Suppressor macrophage treated with lipopolysaccharide for 4 hours (primary cell): Measurements from ENCODE around the gene RLN3.

Experiments used
- DNase-seq: peaks from one replicate; pipeline ENCODE4 v3.0.0-alpha.2; 2020

RLN3 gene, protein sequence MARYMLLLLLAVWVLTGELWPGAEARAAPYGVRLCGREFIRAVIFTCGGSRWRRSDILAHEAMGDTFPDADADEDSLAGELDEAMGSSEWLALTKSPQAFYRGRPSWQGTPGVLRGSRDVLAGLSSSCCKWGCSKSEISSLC

DNA sequence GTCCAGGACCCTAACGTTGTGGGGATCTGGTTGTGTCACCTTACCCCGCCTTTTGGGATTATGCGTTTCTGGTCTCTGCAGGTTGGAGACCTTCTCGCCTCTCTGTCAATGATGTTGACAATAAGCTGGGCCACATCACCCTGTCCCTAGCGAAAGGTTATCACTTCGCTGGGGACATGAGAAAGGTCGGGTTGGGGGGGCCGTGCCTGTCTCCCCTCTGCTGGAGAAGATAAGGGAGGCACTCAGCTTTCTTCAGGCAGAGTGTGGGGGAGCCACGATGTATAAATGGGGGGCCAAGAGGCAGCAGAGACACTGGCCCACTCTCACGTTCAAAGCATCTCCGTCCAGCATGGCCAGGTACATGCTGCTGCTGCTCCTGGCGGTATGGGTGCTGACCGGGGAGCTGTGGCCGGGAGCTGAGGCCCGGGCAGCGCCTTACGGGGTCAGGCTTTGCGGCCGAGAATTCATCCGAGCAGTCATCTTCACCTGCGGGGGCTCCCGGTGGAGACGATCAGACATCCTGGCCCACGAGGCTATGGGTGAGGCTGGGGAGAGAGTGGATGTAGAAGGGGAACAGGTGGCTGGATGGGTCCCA lies at the start of gene RLN3:
RLN3 (plus strand) TSS at position 293 of the 595 bp plus-strand sequence; CDS start at position 350, 57 bp downstream.
- DNase-seq = no peak

DNA sequence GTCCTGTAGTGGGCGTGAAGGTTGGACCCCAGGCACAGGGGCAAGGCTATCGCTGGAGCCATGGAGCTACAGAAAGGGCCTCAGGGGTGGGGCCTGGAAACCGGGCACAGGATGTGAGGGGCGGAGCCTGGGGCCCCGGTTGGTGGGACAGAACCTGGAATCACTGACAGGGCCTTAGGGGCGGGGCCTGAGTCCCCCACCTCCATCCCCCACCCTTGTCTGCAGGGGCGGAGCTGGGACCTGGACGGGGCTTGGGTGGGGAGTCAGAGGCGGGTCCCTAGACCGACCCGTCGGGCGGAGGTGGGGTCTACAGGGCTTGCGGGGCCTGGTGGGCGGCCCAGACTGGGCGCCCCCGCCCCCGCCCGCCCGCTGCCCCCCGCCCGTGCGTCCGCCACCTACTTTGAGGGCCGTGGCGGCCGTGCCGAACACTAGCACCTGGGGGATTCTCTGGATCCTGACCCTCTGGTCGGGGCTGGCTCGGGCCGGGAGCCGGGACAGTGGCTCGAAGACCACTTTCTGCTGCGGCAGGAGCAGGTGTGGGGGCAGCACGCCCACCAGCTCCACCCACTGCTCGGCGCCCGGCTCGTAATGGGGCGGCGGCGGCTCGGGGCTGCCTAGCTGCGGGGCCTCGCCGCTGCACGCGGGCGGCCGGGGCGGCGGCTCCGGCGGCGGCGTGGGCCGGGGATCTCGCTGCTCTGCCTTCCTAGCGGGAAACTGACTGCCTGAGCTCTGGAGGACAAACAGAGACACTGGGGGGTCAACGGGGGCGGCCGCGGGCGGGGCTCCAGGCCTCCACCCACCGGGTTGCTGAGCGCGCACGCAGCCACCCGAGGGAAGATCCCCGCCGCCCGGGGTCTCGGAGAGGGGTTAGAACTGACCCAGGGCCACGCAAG lies 49.4 kb upstream of the RLN3 start:
- no peak for DNase-seq

DNA sequence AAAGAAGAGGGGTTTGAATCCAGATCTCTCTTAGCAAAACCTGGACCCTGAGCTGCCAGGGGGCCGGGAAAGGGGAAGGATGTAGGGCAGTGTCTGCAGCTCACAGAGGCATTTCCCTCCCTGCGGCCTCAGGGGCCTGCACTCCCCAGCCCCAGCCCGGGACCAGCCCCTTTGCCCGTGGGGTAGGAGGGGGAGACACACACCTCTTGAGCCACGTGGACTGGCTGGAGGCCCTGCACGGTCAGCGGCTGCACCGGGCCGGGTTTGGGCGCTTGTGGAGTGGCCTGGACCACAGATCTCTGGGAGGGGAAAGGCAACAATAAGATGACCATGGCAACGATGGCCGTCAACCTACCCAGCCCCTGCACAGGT lies 48.7 kb upstream of the RLN3 start:
- no peak for DNase-seq

DNA sequence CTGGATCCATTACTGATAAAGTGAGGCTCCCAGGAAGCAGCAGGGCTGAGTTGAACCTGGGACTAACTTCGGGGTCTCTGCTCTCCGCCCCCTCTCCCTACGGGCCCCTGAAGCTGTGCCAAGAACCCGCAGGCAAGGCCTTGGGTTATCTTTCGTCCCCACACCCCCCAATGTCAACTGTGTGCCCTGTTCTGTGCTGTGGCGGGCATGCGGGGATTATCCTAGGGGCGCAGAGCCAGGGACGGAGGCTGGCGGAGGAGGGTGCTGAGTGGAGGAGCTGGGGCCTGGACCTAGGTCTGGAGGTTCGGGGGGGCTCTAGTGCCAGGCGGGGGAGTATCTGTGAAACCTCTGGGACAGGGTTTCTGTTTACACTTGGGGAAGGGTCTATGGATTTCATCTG lies 48.3 kb upstream of the RLN3 start:
- DNase-seq = no peak

DNA sequence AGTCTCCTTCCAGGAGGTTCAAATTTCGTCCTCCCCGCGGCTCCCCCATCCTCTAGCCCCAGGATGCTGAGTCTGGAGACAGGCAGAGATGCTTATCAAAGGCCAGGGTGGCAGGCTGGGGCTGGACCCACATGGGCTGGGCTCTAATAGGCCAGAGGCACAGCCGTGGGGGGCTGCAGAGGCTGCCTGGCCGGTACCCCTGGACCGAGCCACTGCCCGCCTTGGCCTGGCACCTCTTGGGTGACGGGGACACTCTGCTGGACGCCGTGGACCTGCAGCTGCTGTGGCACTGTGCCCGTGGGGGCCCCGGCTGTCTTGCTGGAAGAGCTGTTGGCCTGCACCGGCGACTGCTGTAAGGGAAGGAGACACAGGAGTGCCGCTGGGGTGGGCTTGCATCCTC lies 47.6 kb upstream of the RLN3 start:
- DNase-seq = no peak

DNA sequence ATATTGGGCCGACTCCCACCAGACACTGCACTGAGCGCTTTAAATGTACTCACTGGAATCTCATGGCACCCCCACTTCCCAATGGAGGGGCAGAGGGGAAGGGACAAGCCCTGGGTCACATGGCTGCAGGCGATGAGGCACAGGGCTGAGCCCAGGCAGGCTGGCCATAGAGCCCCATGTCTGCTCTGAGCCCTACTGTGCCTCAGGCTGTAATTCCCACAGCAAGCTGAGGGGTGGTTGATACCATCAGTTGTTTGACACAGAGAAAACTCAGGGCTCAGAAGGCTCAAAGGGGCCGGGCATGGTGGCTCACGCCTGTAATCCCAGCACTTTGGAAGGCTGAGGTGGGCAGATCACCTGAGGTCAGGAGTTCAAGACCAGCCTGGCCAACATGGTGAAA lies 46.9 kb upstream of the RLN3 start:
- no peak for DNase-seq

DNA sequence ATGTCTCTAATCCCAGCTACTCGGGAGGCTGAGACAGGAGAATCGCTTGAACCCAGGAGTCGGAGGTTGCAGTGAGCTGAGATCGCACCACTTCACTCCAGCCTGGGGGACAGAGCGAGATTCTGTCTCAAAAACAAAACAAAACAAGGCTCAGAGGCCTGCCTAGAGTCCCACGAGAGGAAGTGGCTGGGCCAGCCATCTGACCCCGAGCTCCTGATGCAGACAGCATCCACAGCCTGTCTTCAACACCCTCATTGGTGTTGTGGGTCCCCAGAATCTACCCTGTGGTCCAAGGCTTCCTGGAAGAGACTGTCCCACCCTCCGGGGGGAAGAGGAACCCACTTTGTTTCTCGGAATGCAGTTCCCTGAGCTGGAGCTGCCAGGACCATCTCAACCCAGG lies 46.5 kb upstream of the RLN3 start:
- DNase-seq = no peak

DNA sequence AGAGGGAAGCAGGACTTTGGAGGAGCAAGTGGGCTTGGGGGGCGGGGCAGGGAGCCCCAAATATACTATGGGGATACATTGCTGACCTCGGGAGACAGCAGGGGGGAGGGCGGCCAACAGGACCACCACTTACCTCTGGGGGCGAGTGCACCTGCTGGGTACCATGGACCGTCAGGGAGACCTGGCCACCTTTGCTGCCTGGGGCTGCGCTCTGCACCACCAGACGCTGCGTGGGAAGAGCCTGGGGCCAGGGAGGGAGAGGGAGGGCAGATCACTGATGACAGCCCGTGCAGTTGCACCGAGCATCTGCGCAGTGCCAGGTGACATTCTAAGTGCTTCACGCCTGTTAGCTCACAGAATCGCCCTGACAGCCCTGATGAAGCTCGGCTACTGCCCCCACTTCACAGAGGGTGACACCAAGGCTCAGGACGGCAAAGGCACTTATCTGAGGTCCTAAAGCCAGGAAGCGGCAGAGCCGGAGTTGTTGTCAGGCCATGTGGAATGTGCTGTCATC lies 45.9 kb upstream of the RLN3 start:
- no peak for DNase-seq

DNA sequence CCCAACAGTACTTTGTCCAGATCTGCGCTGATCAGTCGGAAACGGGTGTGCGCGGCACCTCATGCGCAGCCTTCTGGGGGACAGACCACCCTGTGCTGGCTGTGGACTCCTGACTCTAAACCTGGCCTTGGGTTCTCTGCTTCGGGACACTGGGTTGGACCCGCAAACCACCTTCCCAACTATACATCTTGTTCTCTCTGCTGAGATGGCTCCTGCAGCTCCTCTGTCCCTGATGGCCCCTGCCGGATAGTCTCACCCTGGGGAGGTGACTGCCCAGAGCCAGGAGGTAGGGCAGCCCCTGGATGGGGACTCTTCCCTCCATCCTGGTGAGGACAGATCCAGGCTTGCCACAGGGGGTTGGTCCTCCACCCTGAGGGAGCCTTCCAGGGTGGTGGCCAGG lies 45.2 kb upstream of the RLN3 start:
- DNase-seq = no peak

DNA sequence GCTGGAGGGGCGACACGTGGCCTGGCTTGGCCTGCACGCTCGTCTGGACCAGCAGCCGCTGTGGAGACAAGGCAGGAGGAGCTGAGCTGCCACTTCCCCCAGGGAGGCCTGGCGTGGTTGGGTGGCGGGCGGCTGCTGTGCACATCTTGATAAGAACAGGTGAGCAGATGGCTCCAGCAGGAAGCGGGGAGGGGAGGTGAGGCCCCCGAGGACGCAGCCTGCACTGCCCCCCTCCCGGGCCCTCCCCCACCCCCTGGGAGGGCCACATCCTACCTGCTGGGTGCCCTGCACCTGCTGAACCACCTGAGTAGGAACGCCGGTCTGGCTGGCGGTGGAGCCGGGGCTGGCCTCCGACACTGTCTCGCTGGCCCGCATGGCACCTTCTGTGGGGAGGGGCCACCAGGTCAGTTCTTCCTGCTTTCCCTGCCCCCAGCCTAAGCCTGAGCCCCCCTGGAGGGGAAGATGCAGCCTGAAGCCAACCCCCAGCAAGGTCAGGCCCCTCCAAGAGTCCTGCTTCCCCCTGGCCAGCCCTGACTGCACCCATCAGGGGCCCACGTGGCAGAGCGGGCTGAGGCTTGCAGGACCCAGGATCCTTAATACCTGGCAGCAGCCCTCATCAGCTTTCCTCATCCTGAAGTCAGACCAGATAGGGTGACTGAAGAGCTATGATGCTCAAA lies 44.6 kb upstream of the RLN3 start:
- no peak for DNase-seq

DNA sequence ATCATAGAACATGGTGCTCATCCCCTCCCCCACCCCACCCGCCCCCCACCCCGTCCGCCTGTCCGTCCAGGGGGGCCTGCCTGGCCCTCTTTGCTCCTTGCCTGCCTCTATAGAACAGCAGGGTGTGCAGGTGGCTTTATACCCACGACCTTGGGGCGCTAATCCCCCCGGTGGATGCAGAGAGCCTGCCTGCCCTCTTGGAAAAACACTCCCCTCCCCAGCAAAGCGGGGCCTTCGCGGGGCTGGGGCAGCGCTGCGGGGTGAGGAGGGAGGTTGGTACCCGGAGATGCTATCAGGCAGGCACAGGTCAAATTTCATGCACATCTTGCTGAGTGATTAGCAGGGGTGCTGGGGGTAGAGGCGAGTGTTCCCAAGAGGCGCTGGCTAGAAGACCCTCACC lies 43.8 kb upstream of the RLN3 start:
- DNase-seq = no peak

DNA sequence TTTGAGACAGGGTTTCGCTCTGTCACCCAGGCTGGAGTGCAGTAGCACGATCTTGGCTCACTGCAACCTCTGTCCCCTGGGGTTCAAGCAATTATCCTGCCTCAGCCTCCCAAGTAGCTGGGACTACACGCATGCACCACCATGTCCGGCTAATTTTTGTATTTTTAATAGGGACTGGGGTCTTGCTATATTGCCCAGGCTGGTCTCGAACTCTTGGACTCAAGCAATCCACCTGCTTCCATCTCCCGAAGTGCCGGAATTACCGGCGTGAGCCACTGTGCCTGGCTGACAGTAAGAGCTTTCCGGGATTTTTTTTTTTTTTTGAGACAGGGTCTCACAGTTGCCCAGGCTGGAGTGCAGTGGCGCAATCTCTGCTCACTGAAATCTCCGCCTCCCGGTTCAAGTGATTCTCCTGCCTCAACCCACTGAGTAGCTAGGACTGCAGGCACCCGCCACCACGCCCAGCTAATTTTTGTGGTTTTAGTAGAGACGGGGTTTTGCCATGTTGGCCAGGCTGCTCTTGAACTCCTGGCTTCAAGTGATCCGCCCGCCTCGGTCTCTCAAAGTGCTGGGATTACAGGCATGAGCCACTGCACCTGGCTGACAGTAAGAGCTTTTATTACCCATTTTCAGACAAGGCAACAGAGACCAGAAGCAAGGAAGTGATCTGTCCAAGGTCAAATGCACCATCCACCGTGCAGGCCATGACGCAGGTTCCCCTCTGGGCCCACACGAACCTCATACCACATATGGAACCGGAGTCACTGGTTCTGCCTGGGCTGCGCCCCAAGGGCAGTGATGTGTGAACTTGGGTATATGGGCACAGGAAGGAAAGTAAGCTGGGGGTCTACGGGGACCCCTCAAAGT lies 42.8 kb upstream of the RLN3 start:
- DNase-seq = no peak

DNA sequence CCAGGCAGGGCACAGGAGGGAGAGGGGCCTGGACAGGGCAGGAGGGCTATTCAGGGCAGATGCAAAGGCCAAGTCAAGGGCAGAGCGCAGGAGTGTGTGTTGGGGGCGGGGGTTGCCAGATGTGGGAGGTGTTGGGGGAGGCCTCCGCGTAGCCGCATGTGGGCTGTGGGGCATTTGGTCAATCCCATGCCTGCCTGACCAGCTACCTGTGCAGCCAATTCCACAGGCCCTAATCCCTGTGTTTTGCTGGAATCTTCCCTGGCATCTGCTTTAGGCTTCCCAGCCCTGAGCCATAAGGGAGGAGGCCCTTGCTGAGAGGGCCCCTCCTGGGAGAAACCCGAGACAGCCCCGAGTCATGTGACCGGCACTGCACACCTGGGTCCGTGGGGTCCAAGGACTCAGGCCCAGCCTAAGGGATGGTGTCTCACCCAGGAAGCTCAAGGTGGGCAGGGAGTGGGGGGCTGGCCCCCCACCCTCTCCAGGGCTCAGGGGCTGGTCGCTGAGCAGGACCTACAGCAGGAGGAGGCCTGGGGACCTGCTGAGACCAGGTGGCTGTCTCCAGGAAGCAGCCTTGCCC lies 42.1 kb upstream of the RLN3 start:
- DNase-seq = no peak

DNA sequence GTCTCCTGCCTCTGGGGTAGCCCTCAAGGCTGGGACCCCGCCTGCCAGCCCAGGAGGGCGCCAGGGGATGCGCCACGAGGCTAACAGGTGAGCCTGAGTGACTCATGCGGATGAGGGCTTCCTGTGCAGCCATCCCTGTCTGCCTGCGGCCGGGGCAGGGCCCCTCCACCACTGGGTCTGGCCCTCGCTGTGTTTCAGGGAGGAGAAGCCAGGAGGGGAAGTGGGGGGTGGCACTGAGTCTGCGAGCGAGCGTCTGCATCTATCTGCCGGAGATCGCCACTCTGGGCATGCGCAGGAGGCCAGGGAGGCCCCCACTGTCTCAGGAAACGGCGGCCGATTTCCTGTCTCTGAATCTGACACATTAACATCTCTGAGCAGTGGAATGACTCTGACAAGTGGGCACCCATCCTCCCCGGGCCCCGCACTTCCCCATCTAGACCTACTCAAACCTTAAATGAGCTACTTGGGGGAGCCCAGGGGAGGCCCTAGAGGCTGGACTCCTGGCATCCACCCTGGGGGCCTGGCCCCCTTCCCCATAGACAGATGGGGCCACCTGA lies 41.5 kb upstream of the RLN3 start:
- peak; percentile 93 for DNase-seq

DNA sequence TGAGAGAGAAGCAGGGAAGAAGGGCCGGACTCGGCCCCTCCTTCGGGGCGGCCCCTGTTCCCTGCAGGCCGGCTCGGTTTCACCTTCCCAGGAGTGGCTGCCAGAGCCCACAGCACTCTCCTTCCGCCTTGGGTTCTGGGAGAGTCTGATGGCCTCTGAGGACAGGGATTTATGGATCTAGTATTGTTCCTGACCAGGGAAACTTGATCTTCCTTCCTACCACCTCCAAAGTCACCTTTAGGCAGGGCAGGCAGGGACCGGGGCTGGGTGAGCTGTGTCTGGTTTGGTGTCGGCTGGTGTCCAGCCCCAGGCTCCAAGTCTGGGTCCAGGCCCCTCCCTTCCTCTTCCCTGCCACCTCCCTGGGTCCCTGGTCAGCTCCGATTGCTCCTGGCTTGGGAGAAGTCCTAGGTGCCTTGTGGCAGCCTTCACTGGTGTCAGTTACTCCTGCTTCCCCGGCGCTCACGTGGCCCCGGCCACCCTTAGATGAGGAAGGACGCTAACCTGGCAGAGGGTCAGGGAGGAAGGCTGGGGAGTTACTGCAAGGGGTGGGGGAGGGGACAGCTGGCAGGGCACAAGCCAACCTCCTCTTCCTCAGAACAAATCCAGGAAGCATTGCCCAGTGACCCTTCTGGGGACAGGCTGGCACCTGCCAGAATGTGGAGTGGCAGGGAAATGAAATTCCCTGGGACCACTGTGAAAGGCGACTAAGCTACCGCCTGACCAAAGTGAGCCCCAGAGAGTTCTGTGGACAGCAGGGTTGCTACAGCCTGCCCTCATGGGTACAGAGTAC lies 40.7 kb upstream of the RLN3 start:
- DNase-seq = peak; percentile 44

DNA sequence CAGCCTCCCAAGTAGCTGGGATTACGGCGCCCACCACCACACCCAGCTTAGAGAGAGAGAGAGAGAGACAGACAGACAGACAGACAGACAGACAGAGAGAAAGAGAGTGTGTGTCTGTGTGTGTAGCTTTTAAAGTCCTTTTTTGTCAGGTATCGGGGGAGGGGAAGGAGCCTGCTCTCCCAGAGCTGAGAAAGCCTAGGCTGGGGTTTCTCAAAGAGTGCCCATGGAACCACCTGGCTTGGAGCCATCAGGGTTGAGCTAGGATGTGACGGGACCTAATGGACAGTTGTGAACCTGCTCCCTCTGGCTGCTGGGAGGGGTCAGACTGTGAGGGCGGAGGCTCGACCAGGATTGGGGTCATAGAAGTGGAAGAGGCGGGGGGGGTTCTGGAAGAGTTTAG lies 38.5 kb upstream of the RLN3 start:
- DNase-seq = no peak

DNA sequence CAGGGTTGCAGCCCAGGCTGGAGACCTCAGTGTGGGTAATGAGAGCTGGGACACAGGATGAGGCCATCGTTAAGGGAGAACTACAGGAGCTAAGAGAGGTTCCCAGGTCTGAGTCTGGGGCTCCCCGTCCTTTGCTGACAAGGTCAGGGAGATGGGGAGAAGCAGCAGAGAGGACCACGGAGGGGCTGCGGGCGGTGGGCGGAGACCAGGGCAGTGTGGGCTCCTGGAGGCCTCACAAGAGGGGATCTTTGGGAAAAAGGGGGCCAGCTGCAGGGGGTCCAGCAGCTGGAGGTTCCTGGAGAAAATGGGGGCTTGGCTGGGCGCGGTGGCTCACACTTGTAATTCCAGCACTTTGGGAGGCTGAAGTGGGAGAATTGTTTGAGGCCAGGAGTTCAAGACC lies 37.9 kb upstream of the RLN3 start:
- no peak for DNase-seq

DNA sequence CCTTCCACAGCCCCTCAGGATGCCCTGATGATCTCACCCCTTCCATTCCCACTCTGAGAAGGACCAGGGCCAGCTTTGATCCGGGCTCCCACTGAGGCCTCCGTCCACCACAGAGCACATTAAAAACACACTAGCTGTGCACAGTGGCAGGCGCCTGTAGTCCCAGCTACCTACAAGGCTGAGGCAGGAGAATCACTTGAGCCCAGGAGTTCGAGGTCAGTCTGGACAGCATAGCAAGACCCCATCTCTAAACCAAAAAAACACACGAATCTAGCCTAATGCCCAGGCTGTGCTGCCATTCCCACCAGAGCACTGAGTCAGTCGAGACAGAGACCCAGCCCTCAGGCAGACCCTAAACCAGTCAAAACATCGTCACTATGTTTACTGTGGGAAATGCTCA lies 35.9 kb upstream of the RLN3 start:
- DNase-seq = no peak

DNA sequence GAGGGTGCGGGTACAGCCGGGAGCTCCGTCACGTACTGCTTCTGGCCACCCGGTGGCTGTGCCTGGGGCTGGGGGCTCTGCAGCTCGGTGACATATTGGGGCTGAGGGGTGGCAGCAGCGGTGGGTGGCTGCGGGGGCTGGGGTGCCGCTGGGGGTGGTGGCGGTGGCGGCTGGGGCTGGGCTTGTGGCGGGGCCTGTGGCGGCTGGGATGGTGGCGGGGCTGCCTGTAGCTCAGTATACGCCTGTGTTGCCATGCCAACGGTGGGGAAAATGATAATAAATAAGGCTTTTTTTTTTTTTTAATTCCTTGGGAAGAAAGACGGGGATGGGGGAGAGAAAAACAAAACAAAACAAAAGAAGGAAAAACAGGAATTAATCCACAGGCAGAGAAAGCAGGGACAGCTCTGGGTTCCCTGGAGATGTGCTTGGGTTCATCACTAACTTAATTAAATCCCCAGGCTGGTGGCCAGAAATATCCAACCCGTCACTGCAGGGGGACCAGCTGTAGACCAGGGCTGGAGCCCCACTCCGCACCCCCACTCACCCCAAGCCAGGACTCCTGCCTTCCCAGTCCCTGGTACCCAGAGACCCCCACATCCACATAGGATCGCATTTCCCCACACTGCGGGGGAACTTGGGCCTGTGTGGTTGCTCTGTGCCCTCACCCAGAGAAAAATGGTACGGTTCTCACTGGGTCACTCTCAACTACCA lies 34.2 kb upstream of the RLN3 start:
- DNase-seq = no peak

DNA sequence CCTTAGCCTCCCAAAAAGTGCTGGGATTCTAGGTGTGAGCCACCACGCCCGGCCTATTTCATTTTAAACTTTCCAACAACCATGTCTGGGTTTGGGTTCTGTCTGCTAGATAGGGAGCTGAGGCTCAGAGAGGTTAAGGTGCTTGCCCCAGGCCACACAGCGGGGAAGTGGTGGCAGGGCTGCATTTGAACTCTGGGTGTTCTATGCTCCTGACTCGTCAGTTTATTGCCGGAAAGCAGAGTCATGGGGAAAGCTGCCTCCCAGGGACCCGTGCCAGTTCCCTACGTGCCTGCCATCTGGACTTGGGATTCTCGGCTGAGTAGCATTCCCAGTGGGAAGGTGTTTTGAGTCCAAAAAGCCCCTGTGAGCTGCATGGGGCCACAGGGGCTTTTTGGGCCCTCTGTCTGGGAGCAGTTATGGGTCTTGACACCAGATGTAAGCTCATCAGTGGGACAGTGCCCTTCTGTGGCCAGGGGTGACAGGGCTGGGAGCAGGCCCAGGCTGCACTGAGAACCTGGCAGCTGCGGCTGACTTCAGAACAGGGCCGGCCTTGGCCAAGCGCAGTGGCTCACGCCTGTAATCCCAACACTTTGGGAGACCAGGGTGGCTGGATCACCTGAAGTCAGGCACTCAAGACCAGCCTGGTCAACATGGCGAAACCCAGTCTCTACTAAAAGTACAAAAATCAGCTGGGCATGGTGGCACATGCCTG lies 32.8 kb upstream of the RLN3 start:
- no peak for DNase-seq
